ENCODE results near the gene TDRD7.
"Not testable (repeated sequence)": the region's sequence is repeated elsewhere in the genome, so short reads cannot be mapped to it uniquely, and the experiment has no call there.

TDRD7 gene

GRCh38 chr9:97427885-97428284 lies 16.0 kb downstream of the TDRD7 start:
- DNase-seq = no peak

GRCh38 chr9:97430316-97431043 lies 18.6 kb downstream of the TDRD7 start:
- no peak for DNase-seq

GRCh38 chr9:97431044-97431441 lies 19.1 kb downstream of the TDRD7 start:
- DNase-seq = no peak

- no peak for DNase-seq
These were observed 19.8 kb downstream of the TDRD7 start for GRCh38 chr9:97431549-97432143.

GRCh38 chr9:97437051-97437600 lies 25.2 kb downstream of the TDRD7 start:
- DNase-seq = no peak

GRCh38 chr9:97438257-97438656 lies 26.4 kb downstream of the TDRD7 start:
- DNase-seq = no peak

- DNase-seq = no peak
These were observed 26.8 kb downstream of the TDRD7 start for GRCh38 chr9:97438666-97439065.

- DNase-seq = no peak
These were observed 28.3 kb downstream of the TDRD7 start for GRCh38 chr9:97440160-97440559.

GRCh38 chr9:97441729-97442128 lies 29.8 kb downstream of the TDRD7 start:
- DNase-seq = no peak

- DNase-seq = no peak
These were observed 33.3 kb downstream of the TDRD7 start for GRCh38 chr9:97445119-97445701.

- no peak for DNase-seq
These were observed 35.1 kb downstream of the TDRD7 start for GRCh38 chr9:97447001-97447400.

- DNase-seq = not testable (repeated sequence)
These were observed 41.7 kb downstream of the TDRD7 start for GRCh38 chr9:97453573-97453972.

GRCh38 chr9:97456841-97457240 lies 44.9 kb downstream of the TDRD7 start:
- not testable (repeated sequence) for DNase-seq

- no peak for DNase-seq
These were observed 47.4 kb downstream of the TDRD7 start for GRCh38 chr9:97459326-97459725.

GRCh38 chr9:97462159-97462558 lies 50.3 kb downstream of the TDRD7 start:
- no peak for DNase-seq

GRCh38 chr9:97462914-97463313 lies 51.0 kb downstream of the TDRD7 start:
- no peak for DNase-seq

- no peak for DNase-seq
These were observed 57.0 kb downstream of the TDRD7 start for GRCh38 chr9:97468658-97469448.

GRCh38 chr9:97470076-97470475 lies 58.2 kb downstream of the TDRD7 start:
- DNase-seq = no peak

- DNase-seq = no peak
These were observed 61.8 kb downstream of the TDRD7 start for GRCh38 chr9:97473717-97474116.

GRCh38 chr9:97474372-97474925 lies 62.6 kb downstream of the TDRD7 start:
- no peak for DNase-seq

- DNase-seq = no peak
These were observed 63.2 kb downstream of the TDRD7 start for GRCh38 chr9:97475059-97475458.

GRCh38 chr9:97478301-97478981 lies 66.5 kb downstream of the TDRD7 start:
- no peak for DNase-seq

Measured in CD4-positive, alpha-beta T cell treated with Interleukin-4 for 4 hours (primary cell).